ENCODE results near the gene ARHGAP18.

DNA sequence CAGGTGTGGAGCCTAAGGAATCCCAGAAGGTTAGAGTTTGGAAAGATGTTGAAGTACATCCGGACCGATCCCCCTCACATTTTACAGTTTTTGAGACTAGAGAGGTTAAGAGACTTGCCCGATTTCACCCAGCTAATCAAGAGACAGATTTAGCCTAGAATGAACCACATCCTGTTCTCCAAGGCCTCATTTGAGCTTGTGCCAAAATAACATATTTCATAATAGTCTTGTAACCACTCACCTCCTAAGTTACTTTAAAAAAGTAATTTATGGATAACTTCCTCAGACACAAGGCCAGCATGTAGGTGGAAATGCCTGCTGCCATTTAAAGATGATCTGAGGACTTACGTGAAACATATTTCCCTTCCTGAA lies 39.8 kb upstream of the ARHGAP18 start:
- TF ChIP-seq BMI1 (IDR thresholded peaks at IDR 0.05; ENCODE audit: borderline replicate concordance), result no peak
- TF ChIP-seq, protein P1, sequence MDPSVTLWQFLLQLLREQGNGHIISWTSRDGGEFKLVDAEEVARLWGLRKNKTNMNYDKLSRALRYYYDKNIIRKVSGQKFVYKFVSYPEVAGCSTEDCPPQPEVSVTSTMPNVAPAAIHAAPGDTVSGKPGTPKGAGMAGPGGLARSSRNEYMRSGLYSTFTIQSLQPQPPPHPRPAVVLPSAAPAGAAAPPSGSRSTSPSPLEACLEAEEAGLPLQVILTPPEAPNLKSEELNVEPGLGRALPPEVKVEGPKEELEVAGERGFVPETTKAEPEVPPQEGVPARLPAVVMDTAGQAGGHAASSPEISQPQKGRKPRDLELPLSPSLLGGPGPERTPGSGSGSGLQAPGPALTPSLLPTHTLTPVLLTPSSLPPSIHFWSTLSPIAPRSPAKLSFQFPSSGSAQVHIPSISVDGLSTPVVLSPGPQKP (IDR thresholded peaks at IDR 0.05; ENCODE audit: low read depth, low read length), result no peak
- TF ChIP-seq, protein P2, sequence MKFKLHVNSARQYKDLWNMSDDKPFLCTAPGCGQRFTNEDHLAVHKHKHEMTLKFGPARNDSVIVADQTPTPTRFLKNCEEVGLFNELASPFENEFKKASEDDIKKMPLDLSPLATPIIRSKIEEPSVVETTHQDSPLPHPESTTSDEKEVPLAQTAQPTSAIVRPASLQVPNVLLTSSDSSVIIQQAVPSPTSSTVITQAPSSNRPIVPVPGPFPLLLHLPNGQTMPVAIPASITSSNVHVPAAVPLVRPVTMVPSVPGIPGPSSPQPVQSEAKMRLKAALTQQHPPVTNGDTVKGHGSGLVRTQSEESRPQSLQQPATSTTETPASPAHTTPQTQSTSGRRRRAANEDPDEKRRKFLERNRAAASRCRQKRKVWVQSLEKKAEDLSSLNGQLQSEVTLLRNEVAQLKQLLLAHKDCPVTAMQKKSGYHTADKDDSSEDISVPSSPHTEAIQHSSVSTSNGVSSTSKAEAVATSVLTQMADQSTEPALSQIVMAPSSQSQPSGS (IDR thresholded peaks at IDR 0.05; ENCODE audit: low read length), result no peak
- no peak for TF ChIP-seq EP300 (IDR thresholded peaks at IDR 0.05; ENCODE audit: borderline replicate concordance in 1 of 2, control insufficient read depth in 1 of 2, low read depth in 2 of 2, low read length in 2 of 2)
- TF ChIP-seq SUZ12 (IDR thresholded peaks at IDR 0.05; ENCODE audit: unreplicated experiment), result no peak

Measured in GM12878 (cell line).